ENCODE data around the gene IMMP2L.

DNA sequence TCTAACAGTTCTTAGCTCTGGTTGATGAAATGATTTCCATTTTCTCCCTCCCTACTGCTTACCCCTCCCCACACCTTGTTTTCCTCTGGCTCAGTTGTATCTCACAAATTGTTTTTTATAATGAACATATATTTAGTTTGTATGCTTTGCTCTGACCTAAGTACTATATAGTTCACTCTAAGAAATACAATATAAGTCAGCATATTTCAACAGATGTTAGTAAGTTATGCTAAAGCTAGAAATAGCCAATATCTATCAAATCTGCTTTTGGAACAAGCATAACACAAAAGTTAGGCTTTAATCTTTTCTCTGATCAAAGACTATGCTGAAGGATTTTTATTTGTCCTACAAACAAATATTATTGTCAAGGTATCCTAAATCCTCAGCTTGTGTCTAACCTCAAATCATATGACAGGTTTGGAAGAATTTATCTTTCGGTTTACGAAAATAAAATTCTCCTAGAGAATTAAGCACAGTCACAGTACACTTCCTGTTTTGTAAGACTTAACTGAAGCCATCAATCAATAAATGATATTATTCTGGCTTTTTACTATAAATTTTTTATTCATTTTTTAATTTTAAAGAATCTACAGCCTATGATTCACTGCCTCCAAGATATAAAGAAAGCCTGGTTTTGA, 67.0 kb downstream of the IMMP2L start:
- TF ChIP-seq, protein P1, sequence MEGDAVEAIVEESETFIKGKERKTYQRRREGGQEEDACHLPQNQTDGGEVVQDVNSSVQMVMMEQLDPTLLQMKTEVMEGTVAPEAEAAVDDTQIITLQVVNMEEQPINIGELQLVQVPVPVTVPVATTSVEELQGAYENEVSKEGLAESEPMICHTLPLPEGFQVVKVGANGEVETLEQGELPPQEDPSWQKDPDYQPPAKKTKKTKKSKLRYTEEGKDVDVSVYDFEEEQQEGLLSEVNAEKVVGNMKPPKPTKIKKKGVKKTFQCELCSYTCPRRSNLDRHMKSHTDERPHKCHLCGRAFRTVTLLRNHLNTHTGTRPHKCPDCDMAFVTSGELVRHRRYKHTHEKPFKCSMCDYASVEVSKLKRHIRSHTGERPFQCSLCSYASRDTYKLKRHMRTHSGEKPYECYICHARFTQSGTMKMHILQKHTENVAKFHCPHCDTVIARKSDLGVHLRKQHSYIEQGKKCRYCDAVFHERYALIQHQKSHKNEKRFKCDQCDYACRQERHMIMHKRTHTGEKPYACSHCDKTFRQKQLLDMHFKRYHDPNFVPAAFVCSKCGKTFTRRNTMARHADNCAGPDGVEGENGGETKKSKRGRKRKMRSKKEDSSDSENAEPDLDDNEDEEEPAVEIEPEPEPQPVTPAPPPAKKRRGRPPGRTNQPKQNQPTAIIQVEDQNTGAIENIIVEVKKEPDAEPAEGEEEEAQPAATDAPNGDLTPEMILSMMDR (IDR thresholded peaks at IDR 0.05), result no peak
- TF ChIP-seq POLR2A (IDR thresholded peaks at IDR 0.05), result no peak

All from body of pancreas (tissue), 4 donors.